Kidney epithelial cell (primary cell): ENCODE results near the gene MGAT4B. TPM values are rescaled to one million over a fixed set of nuclear protein-coding genes. Genes with fewer than 3 reads are reported as not detected.
"Not testable (repeated sequence)": the region's sequence is repeated elsewhere in the genome, so short reads cannot be mapped to it uniquely, and the experiment has no call there.

Experiments
- DNase-seq: peaks from one replicate; pipeline ENCODE4 v3.0.0-alpha.2; 2010; ENCODE audit warnings: low read depth
- H3K27me3 ChIP-seq: 2 replicates; pipeline ENCODE4 v1.6.0; 2011; ENCODE audit warnings: low read length; ENCODE audit not compliant: control insufficient read depth, insufficient read depth
- H3K36me3 ChIP-seq: 2 replicates; pipeline ENCODE4 v1.5.1; 2011; ENCODE audit warnings: low read length; ENCODE audit not compliant: control insufficient read depth, insufficient read depth
- H3K4me3 ChIP-seq: 2 replicates; pipeline ENCODE4 v1.5.1; 2011; ENCODE audit warnings: low read depth, mild to moderate bottlenecking, control low read depth, low read length
- total RNA-seq: library from RNA; depleted of rRNA; stranded (reverse); fragments of >200 nt; gene quantifications from 2 replicates; pipeline ENCODE4 v1.2.3, GENCODE V29; 2015
- TF ChIP-seq, protein P1 (sequence below): IDR thresholded peaks from 2 replicates; pipeline ENCODE4 v1.5.1; 2011; ENCODE audit warnings: mild to moderate bottlenecking, moderate library complexity, low read length, control low read depth, inconsistent platforms; ENCODE audit not compliant: insufficient read depth, poor library complexity, severe bottlenecking

Gene MGAT4B
- total RNA-seq, 1 donor from 2014 or later: 540 TPM

- TF ChIP-seq, protein P1, sequence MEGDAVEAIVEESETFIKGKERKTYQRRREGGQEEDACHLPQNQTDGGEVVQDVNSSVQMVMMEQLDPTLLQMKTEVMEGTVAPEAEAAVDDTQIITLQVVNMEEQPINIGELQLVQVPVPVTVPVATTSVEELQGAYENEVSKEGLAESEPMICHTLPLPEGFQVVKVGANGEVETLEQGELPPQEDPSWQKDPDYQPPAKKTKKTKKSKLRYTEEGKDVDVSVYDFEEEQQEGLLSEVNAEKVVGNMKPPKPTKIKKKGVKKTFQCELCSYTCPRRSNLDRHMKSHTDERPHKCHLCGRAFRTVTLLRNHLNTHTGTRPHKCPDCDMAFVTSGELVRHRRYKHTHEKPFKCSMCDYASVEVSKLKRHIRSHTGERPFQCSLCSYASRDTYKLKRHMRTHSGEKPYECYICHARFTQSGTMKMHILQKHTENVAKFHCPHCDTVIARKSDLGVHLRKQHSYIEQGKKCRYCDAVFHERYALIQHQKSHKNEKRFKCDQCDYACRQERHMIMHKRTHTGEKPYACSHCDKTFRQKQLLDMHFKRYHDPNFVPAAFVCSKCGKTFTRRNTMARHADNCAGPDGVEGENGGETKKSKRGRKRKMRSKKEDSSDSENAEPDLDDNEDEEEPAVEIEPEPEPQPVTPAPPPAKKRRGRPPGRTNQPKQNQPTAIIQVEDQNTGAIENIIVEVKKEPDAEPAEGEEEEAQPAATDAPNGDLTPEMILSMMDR: no peak
- H3K27me3 ChIP-seq: no peaks in the 10 kb centered on the region
- no peak overlapping the region for H3K4me3 ChIP-seq
- DNase-seq: no peak
- H3K36me3 ChIP-seq: peaks cover 3% of the 10 kb centered on the region
Measured at GRCh38 chr5:179840321-179840720, 33.7 kb upstream of the MGAT4B start.

- Histone ChIP-seq H3K27me3 (no peaks in the 10 kb centered on the region), H3K4me3 (no peak overlapping the region), H3K36me3 (peaks cover 3% of the 10 kb centered on the region)
- TF ChIP-seq, protein P1: no peak
- DNase-seq: no peak
Measured at GRCh38 chr5:179839328-179840256, 32.9 kb upstream of the MGAT4B start.

DNA sequence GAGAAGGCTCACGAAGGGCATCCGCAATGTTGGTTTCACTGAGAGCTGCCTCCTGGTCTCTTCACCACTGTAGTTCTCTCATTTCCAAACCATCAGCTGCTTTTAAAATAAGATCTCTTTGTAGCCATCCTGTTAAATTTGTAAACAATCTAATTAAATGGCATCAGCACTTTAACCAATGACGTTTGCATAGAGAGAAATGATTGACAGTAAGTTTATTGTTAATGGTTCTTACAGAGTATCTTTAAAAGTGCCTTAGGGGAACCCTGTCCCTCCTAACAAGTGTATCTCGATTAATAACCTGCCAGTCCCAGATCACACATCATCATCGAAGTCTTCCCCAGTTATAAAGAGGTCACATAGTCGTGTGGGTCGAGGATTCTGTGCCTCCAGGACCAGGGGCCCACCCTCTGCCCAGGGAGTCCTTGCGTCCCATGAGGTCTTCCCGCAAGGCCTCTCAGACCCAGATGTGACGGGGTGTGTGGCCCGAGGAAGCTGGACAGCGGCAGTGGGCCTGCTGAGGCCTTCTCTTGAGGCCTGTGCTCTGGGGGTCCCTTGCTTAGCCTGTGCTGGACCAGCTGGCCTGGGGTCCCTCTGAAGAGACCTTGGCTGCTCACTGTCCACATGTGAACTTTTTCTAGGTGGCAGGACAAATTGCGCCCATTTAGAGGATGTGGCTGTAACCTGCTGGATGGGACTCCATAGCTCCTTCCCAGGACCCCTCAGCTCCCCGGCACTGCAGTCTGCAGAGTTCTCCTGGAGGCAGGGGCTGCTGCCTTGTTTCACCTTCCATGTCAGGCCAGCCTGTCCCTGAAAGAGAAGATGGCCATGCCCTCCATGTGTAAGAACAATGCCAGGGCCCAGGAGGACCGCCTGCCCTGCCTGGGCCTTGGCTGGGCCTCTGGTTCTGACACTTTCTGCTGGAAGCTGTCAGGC lies 30.7 kb upstream of the MGAT4B start:
- peaks cover 12% of the 10 kb centered on the region for H3K36me3 ChIP-seq

GRCh38 chr5:179836225-179837019 lies 29.8 kb upstream of the MGAT4B start:
- Histone ChIP-seq H3K27me3 (no peaks in the 10 kb centered on the region), H3K36me3 (peaks cover 15% of the 10 kb centered on the region), H3K4me3 (no peak overlapping the region)
- DNase-seq: no peak
- TF ChIP-seq, protein P1: peak; percentile 14

More for the DNA sequence above, 30.7 kb upstream of the MGAT4B start:
- no peak for DNase-seq
- Histone ChIP-seq H3K4me3 (no peak overlapping the region), H3K27me3 (no peaks in the 10 kb centered on the region)
- TF ChIP-seq, protein P1: no peak

DNA sequence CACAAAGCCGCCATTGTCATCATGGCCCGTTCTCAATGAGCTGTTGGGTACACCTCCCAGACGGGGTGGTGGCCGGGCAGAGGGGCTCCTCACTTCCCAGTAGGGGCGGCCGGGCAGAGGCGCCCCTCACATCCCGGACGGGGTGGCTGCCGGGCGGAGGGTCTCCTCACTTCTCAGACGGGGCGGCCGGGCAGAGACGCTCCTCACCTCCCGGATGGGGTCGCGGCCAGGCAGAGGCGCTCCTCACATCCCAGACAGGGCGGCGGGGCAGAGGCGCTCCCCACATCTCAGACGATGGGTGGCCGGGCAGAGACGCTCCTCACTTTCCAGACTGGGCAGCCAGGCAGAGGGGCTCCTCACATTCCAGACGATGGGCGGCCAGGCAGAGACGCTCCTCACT lies 28.2 kb upstream of the MGAT4B start:
- H3K4me3 ChIP-seq, DNase-seq, H3K27me3 ChIP-seq: not testable (repeated sequence)
- peaks cover 17% of the 10 kb centered on the region for H3K36me3 ChIP-seq
